ENCODE measurements around the gene METTL8. TPM values are rescaled to one million over a fixed set of nuclear protein-coding genes. Genes with fewer than 3 reads are reported as not detected.

Gene METTL8
- polyA plus RNA-seq, 3 donors, result 3.3 to 9.8 (median 6.9) TPM

- intact Hi-C loops (cut with micrococcal nuclease), result no loop called here
- H3K27ac ChIP-seq (ENCODE audit: low read depth in 1 of 2, low read length in 2 of 2), result no peak overlapping the region
These were observed 26.1 kb downstream of the METTL8 start for GRCh38 chr2:171407676-171408044.

DNA sequence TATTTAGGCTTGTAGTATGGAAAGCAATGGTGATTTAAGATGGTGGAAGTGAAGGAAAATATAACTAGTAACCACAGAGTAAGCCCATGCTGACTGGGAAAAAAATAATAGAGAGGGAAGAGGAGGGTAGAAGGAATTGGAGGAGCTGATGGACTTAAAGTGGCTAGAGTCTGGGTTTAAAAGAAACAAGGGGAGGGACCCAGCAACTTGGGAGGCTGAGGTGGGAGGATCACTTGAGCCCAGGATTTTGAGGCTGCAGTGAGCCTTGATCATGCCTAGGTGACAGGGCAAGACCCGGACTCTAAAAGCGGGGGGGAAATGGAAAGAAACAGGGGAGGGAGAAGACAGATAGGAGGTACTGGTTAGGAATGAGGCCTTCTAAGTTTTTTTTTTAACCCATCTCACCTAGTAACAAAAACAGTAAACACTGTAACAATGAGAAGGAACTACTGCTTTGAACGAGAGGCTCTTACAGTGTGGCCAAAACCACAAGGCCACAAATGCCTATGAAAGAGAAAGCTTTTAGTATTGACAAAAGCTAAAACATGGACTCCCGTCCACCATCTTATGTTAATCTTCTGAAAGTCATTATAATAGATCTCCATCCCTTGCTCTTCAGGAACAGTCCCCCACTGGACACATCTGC lies 26.6 kb downstream of the METTL8 start:
- H3K4me1 Mint-ChIP-seq, result peaks cover 15% of the 10 kb centered on the region
- Histone ChIP-seq H3K9ac (ENCODE audit: insufficient read depth, low read length, poor library complexity, severe bottlenecking) (no peak overlapping the region), H3K27ac (ENCODE audit: low read depth in 1 of 2, low read length in 2 of 2) (no peak overlapping the region), H2AFZ (ENCODE audit: insufficient read depth, low read depth, low read length, poor library complexity, severe bottlenecking) (no peak overlapping the region), H4K20me1 (ENCODE audit: insufficient read depth, low read length) (no peaks in the 10 kb centered on the region), H3K27me3 (ENCODE audit: control insufficient read depth in 2 of 2, insufficient read depth in 2 of 2, low read length in 2 of 2) (no peaks in the 10 kb centered on the region), H3K4me3 (replicated peaks in 1 of 3; ENCODE audit: low read depth in 2 of 3, low read length in 3 of 3) (no peak overlapping the region), H3K79me2 (ENCODE audit: insufficient read depth, low read length) (no peaks in the 10 kb centered on the region), H3K4me1 (ENCODE audit: control insufficient read depth in 1 of 2, insufficient read depth in 2 of 2, low read length in 2 of 2) (peaks cover 0 to 3% of the 10 kb centered on the region in 2 donors), H3K36me3 (replicated peaks in 1 of 2; ENCODE audit: control insufficient read depth in 1 of 2, insufficient read depth in 2 of 2, low read length in 2 of 2) (no peaks in the 10 kb centered on the region), H3K9me3 (replicated peaks in 1 of 2; ENCODE audit: control insufficient read depth in 1 of 2, insufficient read depth in 1 of 2, low read length in 2 of 2) (no peaks in the 10 kb centered on the region), H3K4me2 (replicated peaks; ENCODE audit: extremely low read depth, low read length, poor library complexity, severe bottlenecking) (no peak overlapping the region)
- peaks cover 0 to 1% (median 1%) of the 10 kb centered on the region in 7 donors for H3K9me3 Mint-ChIP-seq
- H3K4me3 Mint-ChIP-seq, result no peak overlapping the region
- WGBS (ENCODE audit: insufficient coverage), result no CpG with 5 or more reads among the region's 4 CpGs
- no peak overlapping the region for H3K27ac Mint-ChIP-seq
- no peaks in the 10 kb centered on the region for H3K27me3 Mint-ChIP-seq (ENCODE audit: low read depth in 3 of 3)
- peaks cover 2% of the 10 kb centered on the region in 2 donors for H3K36me3 Mint-ChIP-seq
- intact Hi-C loops (cut with micrococcal nuclease), result no loop called here
- no peak for DNase-seq
- TF ChIP-seq, protein P1, sequence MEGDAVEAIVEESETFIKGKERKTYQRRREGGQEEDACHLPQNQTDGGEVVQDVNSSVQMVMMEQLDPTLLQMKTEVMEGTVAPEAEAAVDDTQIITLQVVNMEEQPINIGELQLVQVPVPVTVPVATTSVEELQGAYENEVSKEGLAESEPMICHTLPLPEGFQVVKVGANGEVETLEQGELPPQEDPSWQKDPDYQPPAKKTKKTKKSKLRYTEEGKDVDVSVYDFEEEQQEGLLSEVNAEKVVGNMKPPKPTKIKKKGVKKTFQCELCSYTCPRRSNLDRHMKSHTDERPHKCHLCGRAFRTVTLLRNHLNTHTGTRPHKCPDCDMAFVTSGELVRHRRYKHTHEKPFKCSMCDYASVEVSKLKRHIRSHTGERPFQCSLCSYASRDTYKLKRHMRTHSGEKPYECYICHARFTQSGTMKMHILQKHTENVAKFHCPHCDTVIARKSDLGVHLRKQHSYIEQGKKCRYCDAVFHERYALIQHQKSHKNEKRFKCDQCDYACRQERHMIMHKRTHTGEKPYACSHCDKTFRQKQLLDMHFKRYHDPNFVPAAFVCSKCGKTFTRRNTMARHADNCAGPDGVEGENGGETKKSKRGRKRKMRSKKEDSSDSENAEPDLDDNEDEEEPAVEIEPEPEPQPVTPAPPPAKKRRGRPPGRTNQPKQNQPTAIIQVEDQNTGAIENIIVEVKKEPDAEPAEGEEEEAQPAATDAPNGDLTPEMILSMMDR (IDR thresholded peaks at IDR 0.05), result no peak

More at GRCh38 chr2:171407676-171408044, 26.1 kb downstream of the METTL8 start:
- Histone ChIP-seq H3K27me3 (ENCODE audit: control insufficient read depth in 2 of 2, insufficient read depth in 2 of 2, low read length in 2 of 2) (no peaks in the 10 kb centered on the region), H3K4me1 (ENCODE audit: control insufficient read depth in 1 of 2, insufficient read depth in 2 of 2, low read length in 2 of 2) (peaks cover 0 to 3% of the 10 kb centered on the region in 2 donors), H3K9ac (ENCODE audit: insufficient read depth, low read length, poor library complexity, severe bottlenecking) (no peak overlapping the region), H2AFZ (ENCODE audit: insufficient read depth, low read depth, low read length, poor library complexity, severe bottlenecking) (no peak overlapping the region), H3K4me3 (replicated peaks in 1 of 3; ENCODE audit: low read depth in 2 of 3, low read length in 3 of 3) (no peak overlapping the region), H4K20me1 (ENCODE audit: insufficient read depth, low read length) (no peaks in the 10 kb centered on the region), H3K4me2 (replicated peaks; ENCODE audit: extremely low read depth, low read length, poor library complexity, severe bottlenecking) (no peak overlapping the region), H3K36me3 (replicated peaks in 1 of 2; ENCODE audit: control insufficient read depth in 1 of 2, insufficient read depth in 2 of 2, low read length in 2 of 2) (no peaks in the 10 kb centered on the region), H3K79me2 (ENCODE audit: insufficient read depth, low read length) (no peaks in the 10 kb centered on the region), H3K9me3 (replicated peaks in 1 of 2; ENCODE audit: control insufficient read depth in 1 of 2, insufficient read depth in 1 of 2, low read length in 2 of 2) (no peaks in the 10 kb centered on the region)
- WGBS (ENCODE audit: insufficient coverage), result no CpG with 5 or more reads among the region's 1 CpG
- Mint-ChIP-seq H3K9me3 (peaks cover 0 to 1% (median 0%) of the 10 kb centered on the region in 7 donors), H3K27ac (no peak overlapping the region), H3K4me1 (peaks cover 15% of the 10 kb centered on the region), H3K4me3 (no peak overlapping the region), H3K27me3 (ENCODE audit: low read depth in 3 of 3) (no peaks in the 10 kb centered on the region), H3K36me3 (peaks cover 2% of the 10 kb centered on the region in 2 donors)
- DNase-seq, result no peak
- TF ChIP-seq, protein P1 (IDR thresholded peaks at IDR 0.05), result no peak

Data from CD14-positive monocyte (primary cell).